ENCODE measurements around the gene ST3GAL6. TPM values are rescaled to one million over a fixed set of nuclear protein-coding genes. Genes with fewer than 3 reads are reported as not detected.
A peak's percentile ranks its signal among the peaks of the same experiment; 100 is the strongest.

The ST3GAL6 gene
- total RNA-seq, 1 experiment from 2014 or later = not detected

- Histone ChIP-seq H3K4me3 (no peak overlapping the region), H3K27ac (no peak overlapping the region), H3K36me3 (peaks cover 80% of the 10 kb centered on the region), H3K27me3 (replicated peaks) (no peaks in the 10 kb centered on the region), H3K9me3 (replicated peaks) (no peaks in the 10 kb centered on the region), H3K4me1 (replicated peaks) (no peaks in the 10 kb centered on the region)
- DNase-seq (ENCODE audit: low read depth in 1 of 2, low spot score in 2 of 2) = no peak
Measured at GRCh38 chr3:98806521-98806920, 43.4 kb downstream of the ST3GAL6 start.

GRCh38 chr3:98807011-98807410, 43.9 kb downstream of the ST3GAL6 start:
- Histone ChIP-seq H3K4me1 (replicated peaks) (no peaks in the 10 kb centered on the region), H3K4me3 (no peak overlapping the region), H3K9me3 (replicated peaks) (no peaks in the 10 kb centered on the region), H3K36me3 (peaks cover 83% of the 10 kb centered on the region), H3K27me3 (replicated peaks) (no peaks in the 10 kb centered on the region), H3K27ac (no peak overlapping the region)
- DNase-seq (ENCODE audit: low read depth in 1 of 2, low spot score in 2 of 2) = no peak

- no peak overlapping the region for H3K4me3 ChIP-seq
- DNase-seq (ENCODE audit: low read depth in 1 of 2, low spot score in 2 of 2) = no peak
- H3K27me3 ChIP-seq (replicated peaks) = no peaks in the 10 kb centered on the region
- H3K27ac ChIP-seq = no peak overlapping the region
- no peaks in the 10 kb centered on the region for H3K4me1 ChIP-seq (replicated peaks)
- H3K36me3 ChIP-seq = peaks cover 85% of the 10 kb centered on the region
- no peaks in the 10 kb centered on the region for H3K9me3 ChIP-seq (replicated peaks)
Measured at GRCh38 chr3:98807561-98807960, 44.4 kb downstream of the ST3GAL6 start.

GRCh38 chr3:98808071-98808470, 44.9 kb downstream of the ST3GAL6 start:
- H3K4me1 ChIP-seq (replicated peaks) = no peaks in the 10 kb centered on the region
- no peaks in the 10 kb centered on the region for H3K9me3 ChIP-seq (replicated peaks)
- peaks cover 82% of the 10 kb centered on the region for H3K36me3 ChIP-seq
- no peak overlapping the region for H3K27ac ChIP-seq
- DNase-seq (ENCODE audit: low read depth in 1 of 2, low spot score in 2 of 2) = no peak
- H3K27me3 ChIP-seq (replicated peaks) = no peaks in the 10 kb centered on the region
- H3K4me3 ChIP-seq = no peak overlapping the region

GRCh38 chr3:98809557-98809956, 46.4 kb downstream of the ST3GAL6 start:
- Histone ChIP-seq H3K36me3 (peaks cover 86% of the 10 kb centered on the region), H3K9me3 (replicated peaks) (no peaks in the 10 kb centered on the region), H3K4me1 (replicated peaks) (no peaks in the 10 kb centered on the region), H3K27me3 (replicated peaks) (no peaks in the 10 kb centered on the region), H3K27ac (no peak overlapping the region), H3K4me3 (no peak overlapping the region)
- no peak for DNase-seq (ENCODE audit: low read depth in 1 of 2, low spot score in 2 of 2)

GRCh38 chr3:98811048-98811447, 47.9 kb downstream of the ST3GAL6 start:
- Histone ChIP-seq H3K27ac (no peak overlapping the region), H3K4me1 (replicated peaks) (no peaks in the 10 kb centered on the region), H3K4me3 (no peak overlapping the region), H3K27me3 (replicated peaks) (no peaks in the 10 kb centered on the region), H3K36me3 (peaks cover 82% of the 10 kb centered on the region), H3K9me3 (replicated peaks) (no peaks in the 10 kb centered on the region)
- DNase-seq (ENCODE audit: low read depth in 1 of 2, low spot score in 2 of 2) = no peak

GRCh38 chr3:98812851-98813374, 49.8 kb downstream of the ST3GAL6 start:
- Histone ChIP-seq H3K27ac (no peak overlapping the region), H3K36me3 (peaks cover 76% of the 10 kb centered on the region), H3K4me1 (replicated peaks) (peaks cover 4% of the 10 kb centered on the region), H3K4me3 (no peak overlapping the region), H3K9me3 (replicated peaks) (no peaks in the 10 kb centered on the region), H3K27me3 (replicated peaks) (no peaks in the 10 kb centered on the region)
- peak in 1 of 2 experiments; percentile 26 for DNase-seq (ENCODE audit: low read depth in 1 of 2, low spot score in 2 of 2)

GRCh38 chr3:98814817-98815420, 51.8 kb downstream of the ST3GAL6 start:
- Histone ChIP-seq H3K27ac (no peak overlapping the region), H3K9me3 (replicated peaks) (no peaks in the 10 kb centered on the region), H3K27me3 (replicated peaks) (no peaks in the 10 kb centered on the region), H3K4me3 (no peak overlapping the region), H3K4me1 (replicated peaks) (peaks cover 4% of the 10 kb centered on the region), H3K36me3 (peaks cover 66% of the 10 kb centered on the region)
- no peak for DNase-seq (ENCODE audit: low read depth in 1 of 2, low spot score in 2 of 2)

- Histone ChIP-seq H3K4me1 (replicated peaks) (peaks cover 4% of the 10 kb centered on the region), H3K27me3 (replicated peaks) (no peaks in the 10 kb centered on the region), H3K36me3 (peaks cover 52% of the 10 kb centered on the region), H3K9me3 (replicated peaks) (no peaks in the 10 kb centered on the region), H3K27ac (no peak overlapping the region; the same call in 1 of the 2 replicates), H3K4me3 (no peak overlapping the region)
- peak in 1 of 2 experiments; percentile 47 for DNase-seq (ENCODE audit: low read depth in 1 of 2, low spot score in 2 of 2)
Measured at GRCh38 chr3:98817547-98818041, 54.5 kb downstream of the ST3GAL6 start.

GRCh38 chr3:98821063-98821462, 57.9 kb downstream of the ST3GAL6 start:
- Histone ChIP-seq H3K4me1 (replicated peaks) (peaks cover 4% of the 10 kb centered on the region), H3K9me3 (replicated peaks) (no peaks in the 10 kb centered on the region), H3K36me3 (peaks cover 52% of the 10 kb centered on the region), H3K27ac (no peak overlapping the region), H3K27me3 (replicated peaks) (no peaks in the 10 kb centered on the region), H3K4me3 (no peak overlapping the region)
- no peak for DNase-seq (ENCODE audit: low read depth in 1 of 2, low spot score in 2 of 2)

- Histone ChIP-seq H3K27me3 (replicated peaks) (no peaks in the 10 kb centered on the region), H3K4me1 (replicated peaks) (no peaks in the 10 kb centered on the region), H3K9me3 (replicated peaks) (no peaks in the 10 kb centered on the region), H3K36me3 (peaks cover 31% of the 10 kb centered on the region), H3K4me3 (no peak overlapping the region), H3K27ac (no peak overlapping the region)
- no peak for DNase-seq (ENCODE audit: low read depth in 1 of 2, low spot score in 2 of 2)
Measured at GRCh38 chr3:98823791-98824190, 60.7 kb downstream of the ST3GAL6 start.

GRCh38 chr3:98824256-98824655, 61.1 kb downstream of the ST3GAL6 start:
- Histone ChIP-seq H3K9me3 (replicated peaks) (no peaks in the 10 kb centered on the region), H3K4me1 (replicated peaks) (no peaks in the 10 kb centered on the region), H3K4me3 (no peak overlapping the region), H3K36me3 (peaks cover 31% of the 10 kb centered on the region), H3K27ac (no peak overlapping the region), H3K27me3 (replicated peaks) (no peaks in the 10 kb centered on the region)
- DNase-seq (ENCODE audit: low read depth in 1 of 2, low spot score in 2 of 2) = peak in 1 of 2 experiments; percentile 22

- Histone ChIP-seq H3K4me3 (no peak overlapping the region), H3K9me3 (replicated peaks) (0 out of 2 replicates have a peak, but pooled peaks cover 3% of the 10 kb centered on the region), H3K27me3 (replicated peaks) (no peaks in the 10 kb centered on the region), H3K4me1 (replicated peaks) (no peaks in the 10 kb centered on the region), H3K27ac (no peak overlapping the region), H3K36me3 (peaks cover 41% of the 10 kb centered on the region)
- DNase-seq (ENCODE audit: low read depth in 1 of 2, low spot score in 2 of 2) = no peak
Measured at GRCh38 chr3:98826126-98826525, 63.0 kb downstream of the ST3GAL6 start.

- H3K4me1 ChIP-seq (replicated peaks) = peaks cover 9% of the 10 kb centered on the region
- no peak for DNase-seq (ENCODE audit: low read depth in 1 of 2, low spot score in 2 of 2)
Measured at GRCh38 chr3:98827221-98827920, 64.2 kb downstream of the ST3GAL6 start.

More at GRCh38 chr3:98827221-98827920, 64.2 kb downstream of the ST3GAL6 start:
- Histone ChIP-seq H3K27ac (no peak overlapping the region), H3K9me3 (replicated peaks) (0 out of 2 replicates have a peak, but pooled peaks cover 3% of the 10 kb centered on the region), H3K36me3 (peaks cover 42% of the 10 kb centered on the region), H3K4me3 (no peak overlapping the region), H3K27me3 (replicated peaks) (no peaks in the 10 kb centered on the region)
